Measurements from ENCODE around the gene METTL4. TPM values are rescaled to one million over a fixed set of nuclear protein-coding genes. Genes with fewer than 3 reads are reported as not detected.

The METTL4 gene, protein sequence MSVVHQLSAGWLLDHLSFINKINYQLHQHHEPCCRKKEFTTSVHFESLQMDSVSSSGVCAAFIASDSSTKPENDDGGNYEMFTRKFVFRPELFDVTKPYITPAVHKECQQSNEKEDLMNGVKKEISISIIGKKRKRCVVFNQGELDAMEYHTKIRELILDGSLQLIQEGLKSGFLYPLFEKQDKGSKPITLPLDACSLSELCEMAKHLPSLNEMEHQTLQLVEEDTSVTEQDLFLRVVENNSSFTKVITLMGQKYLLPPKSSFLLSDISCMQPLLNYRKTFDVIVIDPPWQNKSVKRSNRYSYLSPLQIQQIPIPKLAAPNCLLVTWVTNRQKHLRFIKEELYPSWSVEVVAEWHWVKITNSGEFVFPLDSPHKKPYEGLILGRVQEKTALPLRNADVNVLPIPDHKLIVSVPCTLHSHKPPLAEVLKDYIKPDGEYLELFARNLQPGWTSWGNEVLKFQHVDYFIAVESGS
- total RNA-seq (1 to 10 TPM; 5.4 to 8.9 (median 6.7) TPM), polyA plus RNA-seq (1 to 10 TPM; 4.2 to 9.6 (median 5.8) TPM)

DNA sequence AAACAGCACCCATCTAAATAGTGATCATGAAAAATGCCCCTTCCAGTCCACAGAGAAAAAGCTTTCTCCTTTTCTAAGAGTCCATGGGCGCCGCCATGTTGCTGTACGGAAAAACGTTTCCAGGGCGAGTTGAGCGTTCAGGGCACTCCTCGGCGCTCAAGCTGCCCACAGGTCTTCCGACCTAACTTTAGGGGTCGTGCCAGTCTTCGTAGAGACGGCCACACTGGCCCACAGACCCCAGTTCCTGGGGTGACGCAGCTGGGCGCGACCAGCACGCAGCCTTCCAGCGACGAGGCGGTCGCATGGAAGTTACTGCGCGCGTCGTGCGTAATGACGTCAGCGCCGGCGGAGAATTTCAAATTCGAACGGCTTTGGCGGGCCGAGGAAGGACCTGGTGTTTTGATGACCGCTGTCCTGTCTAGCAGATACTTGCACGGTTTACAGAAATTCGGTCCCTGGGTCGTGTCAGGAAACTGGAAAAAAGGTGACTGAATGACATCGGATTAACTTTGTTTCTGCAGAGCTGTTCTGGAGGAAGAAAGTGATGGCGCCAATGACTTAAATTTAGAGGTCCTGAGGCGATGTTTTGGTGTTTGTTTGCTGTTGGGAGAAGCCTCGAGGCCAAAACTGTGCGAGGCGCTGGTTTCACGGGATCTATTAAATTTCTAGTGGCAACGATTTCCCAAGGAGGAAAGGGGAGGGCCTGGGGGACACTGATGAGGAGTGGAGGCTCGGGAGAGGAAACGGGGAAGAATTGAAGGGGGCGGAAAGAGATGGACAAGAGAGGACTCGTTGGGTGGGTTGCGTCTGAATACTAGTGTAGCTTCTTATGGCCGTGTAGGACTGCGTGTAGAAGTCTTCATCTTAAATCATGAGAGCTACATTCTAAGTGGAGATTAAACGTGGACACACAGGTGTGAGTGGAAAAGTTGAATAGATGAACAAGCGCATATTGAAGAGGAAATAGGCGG lies at the start of gene METTL4, which contains the start of gene NDC80:
METTL4 (minus strand) TSS at position 306 of the 971 bp plus-strand sequence. CDS start 4,289 bp downstream, outside the sequence.
NDC80 (plus strand) TSS at position 358 of the 971 bp plus-strand sequence. CDS start 1,429 bp downstream, outside the sequence.
- Histone ChIP-seq H3K4me3 (peak within 1 kb of the TSS; percentile 65 to 70 (median 67)), H3K9me3 (no peaks in the 10 kb centered on the region), H3K27me3 (peaks cover 0 to 4% (median 0%) of the 10 kb centered on the region in 3 donors), H3K36me3 (peaks cover 0 to 9% (median 0%) of the 10 kb centered on the region in 4 donors), H3K27ac (peak within 1 kb of the TSS; percentile 93 to 96 (median 94)), H3K4me1 (peaks cover 0 to 23% (median 18%) of the 10 kb centered on the region in 4 donors)
- peak; percentile 88 for DNase-seq
- 0% methylated on average over 55 of the region's 55 CpGs for WGBS, 2 donors
- intact Hi-C loops (cut with DNase I), result loop anchor here (1.0 kb wide), 1 partner anchor 84 kb away; the partner anchor contains the start of gene SMCHD1
- TF ChIP-seq, protein P1, sequence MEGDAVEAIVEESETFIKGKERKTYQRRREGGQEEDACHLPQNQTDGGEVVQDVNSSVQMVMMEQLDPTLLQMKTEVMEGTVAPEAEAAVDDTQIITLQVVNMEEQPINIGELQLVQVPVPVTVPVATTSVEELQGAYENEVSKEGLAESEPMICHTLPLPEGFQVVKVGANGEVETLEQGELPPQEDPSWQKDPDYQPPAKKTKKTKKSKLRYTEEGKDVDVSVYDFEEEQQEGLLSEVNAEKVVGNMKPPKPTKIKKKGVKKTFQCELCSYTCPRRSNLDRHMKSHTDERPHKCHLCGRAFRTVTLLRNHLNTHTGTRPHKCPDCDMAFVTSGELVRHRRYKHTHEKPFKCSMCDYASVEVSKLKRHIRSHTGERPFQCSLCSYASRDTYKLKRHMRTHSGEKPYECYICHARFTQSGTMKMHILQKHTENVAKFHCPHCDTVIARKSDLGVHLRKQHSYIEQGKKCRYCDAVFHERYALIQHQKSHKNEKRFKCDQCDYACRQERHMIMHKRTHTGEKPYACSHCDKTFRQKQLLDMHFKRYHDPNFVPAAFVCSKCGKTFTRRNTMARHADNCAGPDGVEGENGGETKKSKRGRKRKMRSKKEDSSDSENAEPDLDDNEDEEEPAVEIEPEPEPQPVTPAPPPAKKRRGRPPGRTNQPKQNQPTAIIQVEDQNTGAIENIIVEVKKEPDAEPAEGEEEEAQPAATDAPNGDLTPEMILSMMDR (IDR thresholded peaks at IDR 0.05), result no peak
- TF ChIP-seq EP300 (IDR thresholded peaks at IDR 0.05) (no peak), POLR2A (IDR thresholded peaks at IDR 0.05) (peak in 1 of 2 donors; percentile 55), POLR2AphosphoS5 (IDR thresholded peaks at IDR 0.05) (peak; percentile 60 to 90 (median 86))

DNA sequence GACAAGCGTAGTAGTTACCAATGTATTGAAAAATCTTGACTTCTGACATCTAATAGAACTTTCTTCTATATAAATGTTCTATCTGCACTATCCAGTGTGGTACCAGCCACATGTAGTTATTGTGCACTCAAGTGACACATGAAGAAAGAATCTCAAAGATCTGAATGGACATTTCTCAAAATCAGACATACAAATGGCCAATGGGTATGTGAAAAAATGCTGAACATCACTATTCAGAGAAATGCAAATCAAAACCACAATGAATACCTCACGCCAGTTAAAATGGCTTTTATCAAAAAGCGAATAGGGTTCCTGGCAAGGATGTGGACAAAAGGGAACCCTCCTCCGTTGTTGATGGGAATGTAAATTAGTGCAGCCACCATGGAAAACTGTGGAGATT lies 46.7 kb upstream of the METTL4 start:
- no peaks in the 10 kb centered on the region for H3K9me3 ChIP-seq
- H3K4me1 ChIP-seq, result no peaks in the 10 kb centered on the region
- intact Hi-C loops (cut with DNase I), result no loop called here
- TF ChIP-seq, protein P1 (IDR thresholded peaks at IDR 0.05), result no peak
- TF ChIP-seq POLR2AphosphoS5 (IDR thresholded peaks at IDR 0.05), result no peak
- no peak for TF ChIP-seq EP300 (IDR thresholded peaks at IDR 0.05)
- no peak for TF ChIP-seq POLR2A (IDR thresholded peaks at IDR 0.05)
- no peak overlapping the region for H3K27ac ChIP-seq
- DNase-seq, result no peak
- WGBS, 2 donors, result 96% methylated on average over 4 of the region's 4 CpGs
- H3K4me3 ChIP-seq, result no peak overlapping the region
- H3K36me3 ChIP-seq, result no peaks in the 10 kb centered on the region
- H3K27me3 ChIP-seq, result no peaks in the 10 kb centered on the region

DNA sequence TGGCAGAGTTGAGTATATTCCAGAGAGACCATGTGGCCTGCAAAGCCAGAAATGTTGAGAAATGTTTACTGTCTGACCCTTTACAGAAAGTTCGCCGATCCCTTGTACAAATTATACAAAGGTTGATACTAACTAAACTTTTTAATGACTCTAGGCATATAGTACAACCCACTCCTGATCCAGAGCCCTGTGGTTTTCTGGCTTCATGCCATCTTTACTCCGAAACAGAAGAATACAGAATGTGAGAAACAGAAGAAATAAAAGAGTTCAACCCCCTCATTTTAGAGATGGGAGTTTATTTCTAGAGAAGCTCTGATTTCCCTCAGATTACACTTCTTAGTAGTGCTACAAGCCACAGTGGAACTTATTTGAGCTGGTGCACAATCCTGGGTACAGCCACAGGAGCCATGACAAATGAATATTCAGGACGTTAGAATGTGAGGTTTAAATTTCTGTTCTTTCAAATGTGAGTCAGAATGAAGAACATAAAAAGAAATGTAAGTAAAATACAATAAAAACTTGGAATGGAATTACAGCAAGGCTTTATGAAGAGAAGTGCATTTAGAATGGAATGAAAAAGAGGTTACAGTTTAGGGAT lies 46.2 kb upstream of the METTL4 start:
- TF ChIP-seq, protein P1 (IDR thresholded peaks at IDR 0.05), result no peak
- TF ChIP-seq POLR2AphosphoS5 (IDR thresholded peaks at IDR 0.05), result no peak
- Histone ChIP-seq H3K27me3 (no peaks in the 10 kb centered on the region), H3K36me3 (no peaks in the 10 kb centered on the region), H3K9me3 (no peaks in the 10 kb centered on the region), H3K4me3 (no peak overlapping the region), H3K4me1 (no peaks in the 10 kb centered on the region), H3K27ac (no peak overlapping the region)
- WGBS, 2 donors, result 69 to 83% methylated on average over 4 of the region's 4 CpGs
- intact Hi-C loops (cut with DNase I), result no loop called here
- DNase-seq, result no peak

DNA sequence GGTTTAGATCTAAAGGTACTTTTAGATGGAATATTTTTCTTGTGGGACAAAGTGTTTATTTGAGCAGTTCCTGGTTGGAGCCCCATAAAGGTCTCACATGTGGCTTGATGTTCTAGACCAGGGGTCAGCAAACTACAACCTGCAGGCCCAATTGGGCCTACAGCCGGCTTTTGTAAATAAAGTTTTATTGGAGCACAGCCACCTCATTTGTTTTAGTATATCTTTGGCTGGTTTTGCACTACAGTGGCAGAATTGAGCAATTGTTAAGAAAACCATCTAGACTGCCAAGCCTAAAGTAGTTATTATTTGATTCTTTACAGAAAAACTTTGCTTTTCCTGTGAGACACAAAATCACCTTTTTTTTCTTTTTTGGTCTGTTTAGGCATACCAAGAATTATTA lies 41.7 kb upstream of the METTL4 start:
- Histone ChIP-seq H3K27ac (no peak overlapping the region), H3K4me3 (no peak overlapping the region), H3K4me1 (no peaks in the 10 kb centered on the region), H3K9me3 (no peaks in the 10 kb centered on the region), H3K36me3 (no peaks in the 10 kb centered on the region), H3K27me3 (no peaks in the 10 kb centered on the region)
- DNase-seq, result no peak
- WGBS, 2 donors, result 34 to 81% methylated on average over 1 of the region's 1 CpG
- intact Hi-C loops (cut with DNase I), result no loop called here
- TF ChIP-seq POLR2AphosphoS5 (IDR thresholded peaks at IDR 0.05), result no peak
- no peak for TF ChIP-seq EP300 (IDR thresholded peaks at IDR 0.05)
- no peak for TF ChIP-seq POLR2A (IDR thresholded peaks at IDR 0.05)
- TF ChIP-seq, protein P1 (IDR thresholded peaks at IDR 0.05), result no peak
